GM18517 (cell line): ENCODE measurements around the gene ZSWIM5.
"Not testable (repeated sequence)": the region's sequence is repeated elsewhere in the genome, so short reads cannot be mapped to it uniquely, and the experiment has no call there.

Experiments
- ATAC-seq: cut with Tn5 transposase; IDR thresholded peaks from one replicate; pipeline ENCODE4 v1.9.1; 2021; ENCODE audit warnings: mild to moderate bottlenecking, moderate library complexity; ENCODE audit not compliant: unreplicated experiment

The ZSWIM5 gene

DNA sequence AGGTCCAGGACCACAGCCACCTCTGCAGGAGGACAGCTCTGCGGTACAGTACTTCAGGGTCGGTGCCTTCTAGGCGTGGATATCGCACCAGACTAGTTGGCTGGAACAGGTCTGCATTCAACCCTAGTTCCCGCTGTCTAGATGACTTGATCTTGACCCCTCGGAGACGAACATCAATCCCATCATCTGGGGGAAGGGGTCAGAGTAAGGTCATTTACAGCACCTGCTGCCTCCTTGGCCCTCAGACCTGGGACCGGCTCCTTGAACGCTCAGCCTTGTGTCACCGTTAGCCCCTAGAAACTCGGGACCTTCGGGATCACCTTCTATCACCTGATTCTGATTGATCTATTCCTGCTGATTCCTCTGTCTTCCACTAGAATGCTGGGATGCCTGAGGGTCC lies 197.9 kb downstream of the ZSWIM5 start:
- no peak for ATAC-seq

GRCh38 chr1:45008076-45008475 lies 198.3 kb downstream of the ZSWIM5 start:
- ATAC-seq = no peak

GRCh38 chr1:45007311-45007710 lies 199.1 kb downstream of the ZSWIM5 start:
- ATAC-seq = no peak

GRCh38 chr1:45005761-45006160 lies 200.6 kb downstream of the ZSWIM5 start:
- no peak for ATAC-seq

- ATAC-seq = no peak
Measured at GRCh38 chr1:45004281-45004920, 202.0 kb downstream of the ZSWIM5 start.

GRCh38 chr1:45003741-45004140 lies 202.7 kb downstream of the ZSWIM5 start:
- ATAC-seq = no peak

- no peak for ATAC-seq
Measured at GRCh38 chr1:45002650-45003645, 203.5 kb downstream of the ZSWIM5 start.

GRCh38 chr1:45001576-45001975 lies 204.8 kb downstream of the ZSWIM5 start:
- not testable (repeated sequence) for ATAC-seq

DNA sequence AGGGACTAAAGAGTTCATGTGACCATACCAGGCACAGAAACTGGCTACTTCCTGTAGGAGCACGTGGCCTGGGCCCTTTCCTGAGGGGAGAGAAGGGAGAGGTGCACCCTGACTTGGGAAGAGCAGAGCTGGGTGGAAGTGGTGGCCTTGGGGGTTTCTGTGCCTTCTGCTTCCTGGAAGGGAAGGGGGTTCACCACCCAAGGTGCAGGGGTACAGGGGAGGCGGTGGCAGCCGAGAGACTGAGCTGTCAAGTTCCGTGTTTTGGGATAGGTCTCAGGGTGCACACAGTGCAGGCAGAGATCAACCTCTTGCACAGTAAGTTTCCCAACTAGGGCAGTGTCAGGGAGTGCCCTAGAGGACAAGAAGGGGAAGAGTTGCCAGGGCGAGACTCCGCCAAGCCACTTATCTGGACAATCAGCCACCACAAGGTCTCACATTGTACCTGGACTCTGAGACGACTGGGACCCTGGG lies 205.4 kb downstream of the ZSWIM5 start:
- ATAC-seq = no peak

DNA sequence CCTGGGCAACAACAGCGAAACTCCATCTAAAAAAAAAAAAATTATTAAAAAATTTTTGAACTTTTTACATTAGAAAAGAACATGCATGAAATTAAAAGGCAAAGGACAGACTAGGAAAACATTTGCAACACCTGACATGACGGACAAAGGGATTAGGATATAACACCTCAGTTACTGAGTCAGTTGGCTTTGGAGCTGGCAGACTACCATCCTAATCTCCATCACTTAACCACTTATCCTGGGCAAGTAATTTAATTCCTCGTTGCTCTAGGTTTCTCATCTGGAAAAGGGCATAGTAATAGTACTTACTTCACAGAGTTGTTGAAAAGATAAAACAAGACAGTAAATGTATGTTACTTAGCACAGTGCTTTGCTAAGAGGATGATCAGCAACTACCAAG lies 207.2 kb downstream of the ZSWIM5 start:
- no peak for ATAC-seq

GRCh38 chr1:44995467-44996238 lies 210.8 kb downstream of the ZSWIM5 start:
- no peak for ATAC-seq

DNA sequence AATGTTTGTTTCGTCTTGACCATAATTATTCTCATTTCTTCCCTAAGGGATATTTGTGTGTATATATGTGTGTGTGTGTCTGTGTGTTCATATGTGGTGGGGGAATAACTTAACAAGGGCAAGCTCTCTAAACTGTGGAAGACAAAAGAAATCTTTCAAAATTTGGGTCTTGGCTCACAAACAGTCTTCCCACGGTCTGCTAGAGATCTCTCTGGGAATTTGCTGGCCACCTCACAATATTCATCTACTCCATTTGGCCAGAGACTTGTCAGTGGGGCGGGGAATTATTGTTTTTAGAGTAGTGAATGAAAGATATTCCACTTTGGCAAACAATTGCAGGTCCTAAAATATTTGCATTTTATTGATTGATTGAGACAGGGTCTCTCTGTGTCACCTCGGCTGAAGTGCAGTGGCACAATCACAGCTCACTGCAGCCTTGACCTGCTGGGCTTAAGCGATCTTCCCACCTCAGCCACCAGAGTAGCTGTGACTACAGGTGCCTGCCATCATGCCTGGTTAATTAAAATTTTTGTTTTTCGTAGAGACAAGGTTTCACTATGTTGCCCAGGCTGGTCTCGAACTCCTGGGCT lies 212.0 kb downstream of the ZSWIM5 start:
- ATAC-seq = no peak

DNA sequence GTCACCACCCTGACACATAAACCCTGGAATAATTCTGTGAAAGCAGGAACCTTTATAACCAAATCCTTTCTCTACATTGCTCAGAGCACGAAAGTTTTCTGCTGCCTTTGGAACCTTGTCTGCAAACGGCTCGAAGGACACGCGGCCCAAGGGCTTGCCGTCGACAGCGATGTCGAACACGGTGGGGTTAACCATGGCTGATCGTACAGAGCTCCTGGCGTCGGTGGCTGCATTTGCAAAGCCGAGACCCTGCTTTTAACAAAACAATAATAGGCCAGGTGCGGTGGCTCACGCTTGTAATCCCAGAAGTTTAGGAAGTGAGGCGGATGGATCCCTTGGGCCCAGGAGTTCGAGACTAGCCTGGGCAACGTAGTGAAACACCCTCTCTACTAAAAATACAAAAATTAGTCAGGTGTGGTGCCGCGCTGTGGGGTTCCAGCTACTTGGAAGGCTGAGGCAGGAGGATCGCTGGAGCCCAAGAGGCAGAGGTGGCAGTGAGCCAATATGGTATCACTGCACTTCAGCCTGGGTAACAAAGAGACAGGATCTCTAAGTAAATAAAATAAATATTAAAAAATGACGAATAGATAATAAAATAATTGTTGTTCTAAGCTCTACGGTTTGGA lies 217.8 kb downstream of the ZSWIM5 start:
- no peak for ATAC-seq

DNA sequence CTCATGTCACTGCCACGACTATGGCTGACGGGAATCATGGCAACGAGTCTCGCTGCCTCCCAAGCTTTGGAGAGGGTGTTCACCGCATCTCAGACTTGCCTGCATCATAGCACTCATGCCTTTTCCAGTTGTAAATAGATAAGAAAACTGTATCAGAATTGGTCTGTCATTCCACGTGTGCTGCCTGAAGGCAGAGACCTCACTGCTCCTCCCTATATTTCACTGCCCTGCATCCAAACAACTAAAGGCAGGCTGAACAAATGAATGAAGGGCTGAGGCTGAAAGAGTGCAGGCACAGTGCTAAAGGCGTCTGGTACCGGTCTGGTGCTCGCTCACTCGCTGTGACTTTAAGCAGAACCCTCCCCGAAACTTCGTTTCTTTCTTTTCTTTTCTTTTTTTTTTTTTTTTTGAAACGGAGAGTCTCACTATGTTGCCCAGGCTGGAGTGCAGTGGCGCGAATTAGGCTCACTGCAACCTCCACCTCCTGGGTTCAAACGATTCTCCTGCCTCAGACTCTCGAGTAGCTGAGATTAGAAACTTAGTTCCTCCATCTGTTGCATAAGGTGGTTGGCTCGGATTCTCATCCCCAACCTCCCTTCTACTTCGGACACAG lies 220.6 kb downstream of the ZSWIM5 start:
- ATAC-seq = peak; percentile 27

DNA sequence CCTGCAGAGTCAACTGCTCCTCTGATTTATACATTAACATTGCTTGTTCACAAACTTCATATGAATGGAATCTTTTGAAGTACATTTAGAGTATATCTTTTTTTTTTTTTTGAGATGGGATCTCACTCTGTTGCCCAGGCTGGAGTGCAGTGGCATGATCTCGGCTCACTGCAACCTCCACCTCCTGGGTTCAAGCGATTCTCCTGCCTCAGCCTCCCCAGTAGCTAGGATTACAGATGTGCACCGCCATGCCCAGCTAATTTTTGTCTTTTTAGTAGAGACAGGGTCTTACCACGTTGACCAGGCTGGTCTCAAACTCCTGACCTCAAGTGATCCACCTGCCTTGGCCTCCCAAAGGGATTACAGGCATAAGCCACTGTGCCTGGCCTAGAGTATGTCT lies 229.0 kb downstream of the ZSWIM5 start:
- not testable (repeated sequence) for ATAC-seq

DNA sequence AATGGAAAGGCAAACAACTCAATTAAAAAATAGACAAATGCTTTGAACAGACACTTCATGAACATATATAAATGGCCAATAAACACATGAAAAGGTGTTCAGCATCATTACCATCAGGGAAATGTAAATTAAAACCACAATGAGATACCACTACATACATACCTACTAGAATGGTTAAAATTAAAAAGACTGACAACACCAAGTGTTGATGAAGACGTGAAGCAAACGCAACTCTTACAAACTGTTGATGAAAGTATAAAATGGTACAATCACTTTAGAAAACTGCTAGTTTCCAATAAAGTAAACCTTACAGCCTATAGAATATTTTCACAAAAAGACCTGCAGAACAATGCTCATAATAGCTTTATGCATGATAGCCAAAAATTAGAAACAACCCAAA lies 230.2 kb downstream of the ZSWIM5 start:
- no peak for ATAC-seq

DNA sequence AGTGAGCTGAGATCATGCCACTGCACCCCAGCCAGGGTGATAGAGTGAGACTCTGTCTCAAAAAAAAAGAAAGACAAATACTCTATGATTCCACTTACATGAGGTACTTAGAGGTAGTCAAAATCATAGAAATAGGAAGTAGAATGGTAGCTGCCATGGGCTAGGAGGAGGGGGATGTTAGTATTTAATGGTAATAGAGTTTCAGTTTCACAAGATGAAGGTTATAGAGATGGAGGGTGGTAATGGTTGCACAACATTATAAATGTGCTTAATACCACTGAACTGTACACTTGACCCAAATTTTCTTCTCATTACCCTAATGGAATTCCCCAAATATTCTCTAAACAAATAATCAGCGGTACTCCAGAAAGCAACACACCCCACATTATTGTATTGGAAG lies 232.8 kb downstream of the ZSWIM5 start:
- ATAC-seq = no peak

GRCh38 chr1:44970317-44970716 lies 236.1 kb downstream of the ZSWIM5 start:
- ATAC-seq = no peak
